OCI-LY1 (cell line): ENCODE data around the gene MRTFA.
"Not testable (repeated sequence)": the region's sequence is repeated elsewhere in the genome, so short reads cannot be mapped to it uniquely, and the experiment has no call there.

Experiments
- H2AFZ ChIP-seq: fragments of 200-600 bp; sonication (generic), shearing (Covaris generic); 2 replicates; pipeline ENCODE4 v1.6.0; 2014; ENCODE audit warnings: antibody characterized with exemption, mild to moderate bottlenecking, low read length
- H3F3A ChIP-seq: fragments of 200-600 bp; sonication (generic), shearing (Covaris generic); 2 replicates; pipeline ENCODE4 v1.6.0; 2014; ENCODE audit warnings: mild to moderate bottlenecking, antibody characterized with exemption, low read length, moderate library complexity; ENCODE audit not compliant: insufficient read depth
- H3K27ac ChIP-seq: fragments of 200-600 bp; sonication (generic); 2 replicates; pipeline ENCODE4 v1.5.1; 2014; ENCODE audit warnings: low read length, mixed run types, mild to moderate bottlenecking, low read depth; ENCODE audit not compliant: poor library complexity, severe bottlenecking
- H3K27me3 ChIP-seq: fragments of 200-600 bp; sonication (generic); 2 replicates; pipeline ENCODE4 v1.6.0; 2014; ENCODE audit warnings: antibody characterized with exemption, mild to moderate bottlenecking, low read length, moderate library complexity; ENCODE audit not compliant: insufficient read depth
- H3K36me3 ChIP-seq: fragments of 200-600 bp; sonication (generic); 2 replicates; pipeline ENCODE4 v1.6.1; 2014; ENCODE audit warnings: mild to moderate bottlenecking, antibody characterized with exemption, low read length, moderate library complexity, mixed read lengths; ENCODE audit not compliant: insufficient read depth
- H3K4me1 ChIP-seq: fragments of 200-600 bp; sonication (generic); 2 replicates; pipeline ENCODE4 v1.5.1; 2014; ENCODE audit warnings: mild to moderate bottlenecking, low read length, moderate library complexity; ENCODE audit not compliant: insufficient read depth, severe bottlenecking
- H3K4me2 ChIP-seq: fragments of 200-600 bp; sonication (generic), shearing (Covaris generic); 2 replicates; pipeline ENCODE4 v1.6.1; 2014; ENCODE audit warnings: low read length
- H3K4me3 ChIP-seq: fragments of 200-600 bp; sonication (generic); 2 replicates; pipeline ENCODE4 v1.5.1; 2014; ENCODE audit warnings: low read length, low read depth, mild to moderate bottlenecking, mixed read lengths; ENCODE audit not compliant: poor library complexity, severe bottlenecking
- H3K79me2 ChIP-seq: fragments of 200-600 bp; shearing (Covaris generic); 2 replicates; pipeline ENCODE4 v1.6.1; 2016; ENCODE audit warnings: mixed run types, low read length, mixed read lengths; ENCODE audit not compliant: insufficient read depth
- H3K9ac ChIP-seq: fragments of 200-600 bp; sonication (generic), shearing (Covaris generic); 2 replicates; pipeline ENCODE4 v1.6.1; 2014; ENCODE audit warnings: mild to moderate bottlenecking, low read length, mixed read lengths
- H3K9me2 ChIP-seq: fragments of 200-600 bp; sonication (generic), shearing (Covaris generic); 2 replicates; pipeline ENCODE4 v1.6.1; 2014; ENCODE audit warnings: low read depth, mild to moderate bottlenecking, low read length, mixed read lengths
- H3K9me3 ChIP-seq: fragments of 200-600 bp; shearing (Covaris generic); 2 replicates; pipeline ENCODE4 v1.6.1; 2014; ENCODE audit warnings: low read length, mixed read lengths
- H4K20me1 ChIP-seq: fragments of 200-600 bp; sonication (generic), shearing (Covaris generic); 2 replicates; pipeline ENCODE4 v1.6.0; 2016; ENCODE audit warnings: mild to moderate bottlenecking, low read length; ENCODE audit not compliant: insufficient read depth
- CTCF ChIP-seq: fragments of 200-600 bp; sonication (generic), shearing (Covaris generic); IDR thresholded peaks from 2 replicates; pipeline ENCODE4 v1.5.1; 2017; ENCODE audit warnings: mild to moderate bottlenecking, antibody characterized with exemption, low read length, moderate library complexity, mixed read lengths
- EZH2 ChIP-seq: fragments of 200-600 bp; sonication (generic), shearing (Covaris generic); IDR thresholded peaks from 2 replicates; pipeline ENCODE4 v1.8.0; 2017; ENCODE audit warnings: borderline replicate concordance, mixed run types, mild to moderate bottlenecking, antibody characterized with exemption, low read length, moderate library complexity, mixed read lengths

MRTFA gene

DNA sequence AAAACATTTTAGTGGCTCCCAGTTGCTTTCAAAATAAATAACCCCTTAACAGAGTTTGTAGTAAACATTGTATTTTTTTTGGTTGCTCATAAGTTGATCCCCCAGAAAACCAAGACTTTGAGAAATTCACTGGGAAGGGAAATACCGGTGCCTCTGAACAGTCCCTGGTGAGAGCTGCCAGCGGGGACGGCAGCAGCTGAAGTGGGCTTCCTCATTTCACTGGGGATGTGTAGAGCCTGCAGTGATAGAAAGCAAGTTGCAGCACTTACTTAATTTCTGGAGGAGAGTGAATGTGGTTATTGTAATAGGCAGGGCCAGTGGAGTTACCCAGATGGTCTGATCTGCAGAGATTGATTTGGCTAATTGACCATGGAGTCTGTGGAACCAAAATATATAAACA, 24.2 kb upstream of the MRTFA start:
- no peak overlapping the region for H2AFZ ChIP-seq

GRCh38 chr22:40659166-40659565, 22.6 kb upstream of the MRTFA start:
- H3K9me2 ChIP-seq = no peaks in the 10 kb centered on the region
- H3F3A ChIP-seq = no peaks in the 10 kb centered on the region; the same call in 1 of the 2 replicates
- no peak overlapping the region for H2AFZ ChIP-seq
- no peaks in the 10 kb centered on the region for H3K36me3 ChIP-seq
- peaks cover 3% of the 10 kb centered on the region for H3K4me1 ChIP-seq
- no peak overlapping the region for H3K9ac ChIP-seq
- H3K4me2 ChIP-seq = no peak overlapping the region
- H3K9me3 ChIP-seq = no peaks in the 10 kb centered on the region
- H3K4me3 ChIP-seq = no peak overlapping the region
- no peaks in the 10 kb centered on the region for H3K27me3 ChIP-seq
- no peak overlapping the region for H3K27ac ChIP-seq
- no peak for TF ChIP-seq CTCF
- TF ChIP-seq EZH2 = no peak
- H4K20me1 ChIP-seq = no peaks in the 10 kb centered on the region
- no peaks in the 10 kb centered on the region for H3K79me2 ChIP-seq

More for the DNA sequence above, 24.2 kb upstream of the MRTFA start:
- H3F3A ChIP-seq = no peaks in the 10 kb centered on the region; the same call in 1 of the 2 replicates
- no peaks in the 10 kb centered on the region for H3K79me2 ChIP-seq
- H3K4me3 ChIP-seq = no peak overlapping the region
- H3K9me3 ChIP-seq = no peaks in the 10 kb centered on the region
- no peaks in the 10 kb centered on the region for H3K9me2 ChIP-seq
- H3K9ac ChIP-seq = no peak overlapping the region
- H4K20me1 ChIP-seq = no peaks in the 10 kb centered on the region
- TF ChIP-seq EZH2 (no peak), CTCF (no peak)
- H3K4me1 ChIP-seq = peaks cover 3% of the 10 kb centered on the region
- H3K4me2 ChIP-seq = no peak overlapping the region
- H3K27me3 ChIP-seq = no peaks in the 10 kb centered on the region; the same call in 1 of the 2 replicates
- H3K27ac ChIP-seq = no peak overlapping the region
- no peaks in the 10 kb centered on the region for H3K36me3 ChIP-seq

GRCh38 chr22:40656651-40657050, 20.1 kb upstream of the MRTFA start:
- not testable (repeated sequence) for H3K4me3 ChIP-seq, H3K9ac ChIP-seq, H3K27ac ChIP-seq, H3F3A ChIP-seq, H3K9me3 ChIP-seq, H2AFZ ChIP-seq, H3K79me2 ChIP-seq, H3K27me3 ChIP-seq, H3K9me2 ChIP-seq, H3K36me3 ChIP-seq, H3K4me2 ChIP-seq, H4K20me1 ChIP-seq
- H3K4me1 ChIP-seq = peaks cover 14% of the 10 kb centered on the region

GRCh38 chr22:40655941-40656340, 19.4 kb upstream of the MRTFA start:
- H4K20me1 ChIP-seq, H3K79me2 ChIP-seq, H3K4me2 ChIP-seq, H3K9ac ChIP-seq, H3K36me3 ChIP-seq, H3K4me3 ChIP-seq, H3K27ac ChIP-seq, H3F3A ChIP-seq, H3K27me3 ChIP-seq, H3K9me2 ChIP-seq, H2AFZ ChIP-seq, H3K9me3 ChIP-seq: not testable (repeated sequence)
- H3K4me1 ChIP-seq = peaks cover 18% of the 10 kb centered on the region
